NCI-H2196 (cell line): ENCODE data around the gene RIC1.
"Not testable (repeated sequence)": the region's sequence is repeated elsewhere in the genome, so short reads cannot be mapped to it uniquely, and the experiment has no call there.

Source experiments
- DNase-seq: peaks from one replicate; lab custom pipeline; 2025; ENCODE audit not compliant: unreplicated experiment; lab: John Stamatoyannopoulos, UW

RIC1 gene

GRCh38 chr9:5786370-5787127, 157.6 kb downstream of the RIC1 start:
- DNase-seq = no peak

GRCh38 chr9:5787220-5787619, 158.3 kb downstream of the RIC1 start:
- DNase-seq = no peak

- no peak for DNase-seq
These were observed 158.9 kb downstream of the RIC1 start for GRCh38 chr9:5787759-5788302.

- DNase-seq = no peak
These were observed 160.6 kb downstream of the RIC1 start for GRCh38 chr9:5789489-5789888.

GRCh38 chr9:5790923-5791322, 162.0 kb downstream of the RIC1 start:
- no peak for DNase-seq

GRCh38 chr9:5791870-5792269, 163.0 kb downstream of the RIC1 start:
- no peak for DNase-seq

GRCh38 chr9:5793812-5794211, 164.9 kb downstream of the RIC1 start:
- no peak for DNase-seq

GRCh38 chr9:5796298-5796697, 167.4 kb downstream of the RIC1 start:
- no peak for DNase-seq

- no peak for DNase-seq
These were observed 169.7 kb downstream of the RIC1 start for GRCh38 chr9:5798581-5798980.

- peak; percentile 81 for DNase-seq
These were observed 170.4 kb downstream of the RIC1 start for GRCh38 chr9:5799314-5799713.

GRCh38 chr9:5800378-5800777, 171.5 kb downstream of the RIC1 start:
- not testable (repeated sequence) for DNase-seq

- peak; percentile 62 for DNase-seq
These were observed 172.2 kb downstream of the RIC1 start for GRCh38 chr9:5800969-5801738.

- DNase-seq = no peak
These were observed 172.8 kb downstream of the RIC1 start for GRCh38 chr9:5801739-5802113.

GRCh38 chr9:5805478-5805877, 176.6 kb downstream of the RIC1 start:
- no peak for DNase-seq

GRCh38 chr9:5811751-5812150, 182.8 kb downstream of the RIC1 start:
- DNase-seq = no peak

GRCh38 chr9:5813824-5814223, 184.9 kb downstream of the RIC1 start:
- no peak for DNase-seq

- no peak for DNase-seq
These were observed 186.6 kb downstream of the RIC1 start for GRCh38 chr9:5815461-5815860.

GRCh38 chr9:5817862-5818261, 189.0 kb downstream of the RIC1 start:
- DNase-seq = no peak

GRCh38 chr9:5818424-5819142, 189.7 kb downstream of the RIC1 start:
- no peak for DNase-seq

- no peak for DNase-seq
These were observed 190.3 kb downstream of the RIC1 start for GRCh38 chr9:5819174-5819573.

- no peak for DNase-seq
These were observed 191.5 kb downstream of the RIC1 start for GRCh38 chr9:5820425-5820824.

GRCh38 chr9:5825223-5825622, 196.3 kb downstream of the RIC1 start:
- no peak for DNase-seq
